Urothelium cell line (cell line): ENCODE measurements around the gene ASGR1.
"Not testable (repeated sequence)": the region's sequence is repeated elsewhere in the genome, so short reads cannot be mapped to it uniquely, and the experiment has no call there.

ENCODE experiments used
- DNase-seq: peaks from one replicate; pipeline ENCODE4 v3.0.0; 2011; ENCODE audit warnings: low spot score, mixed read lengths
- FAIRE-seq: peaks from 2 replicates; lab custom pipeline; 2011; peaks lifted over from hg19 to GRCh38; lab: Jason Lieb, UNC

The ASGR1 gene

DNA sequence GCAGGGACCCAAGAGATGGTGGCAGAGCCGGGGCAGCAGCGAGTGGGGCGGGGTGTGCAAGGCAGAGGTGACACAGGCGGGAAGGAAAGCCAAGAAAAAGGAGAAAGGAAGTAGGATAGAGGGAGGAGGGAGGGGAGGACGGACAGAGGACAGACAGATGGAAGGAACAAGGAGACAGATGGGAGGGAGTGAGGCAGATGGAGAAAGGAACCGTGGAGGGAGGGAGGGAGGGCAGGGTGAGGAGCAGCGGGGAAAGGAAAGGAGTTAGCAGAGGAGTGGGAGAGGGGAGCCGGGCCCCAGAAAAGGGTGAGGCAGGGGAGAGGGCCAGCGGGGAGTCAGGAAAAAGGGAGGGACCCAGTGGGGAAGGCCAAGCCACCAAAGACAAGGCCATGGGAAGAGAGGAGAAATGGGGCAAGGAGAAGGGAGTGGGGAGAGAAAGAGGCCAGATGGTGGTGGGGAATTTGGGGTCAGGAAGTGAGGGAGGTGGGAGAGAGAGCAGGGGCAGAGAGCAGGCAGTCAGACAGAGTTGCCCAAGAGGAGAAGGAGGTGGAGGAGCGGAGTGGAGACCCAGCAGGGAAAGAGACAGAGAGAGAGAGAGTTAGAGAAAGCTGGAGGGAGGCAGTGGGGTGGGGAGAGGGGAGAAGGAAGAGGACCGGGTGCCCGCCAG lies 13.2 kb upstream of the ASGR1 start:
- DNase-seq = no peak
- no peak for FAIRE-seq

- DNase-seq (peak; percentile 58), FAIRE-seq (no peak)
Measured at GRCh38 chr17:7191571-7192270, 12.6 kb upstream of the ASGR1 start.

GRCh38 chr17:7191069-7191468 lies 11.9 kb upstream of the ASGR1 start:
- DNase-seq (no peak), FAIRE-seq (no peak)

DNA sequence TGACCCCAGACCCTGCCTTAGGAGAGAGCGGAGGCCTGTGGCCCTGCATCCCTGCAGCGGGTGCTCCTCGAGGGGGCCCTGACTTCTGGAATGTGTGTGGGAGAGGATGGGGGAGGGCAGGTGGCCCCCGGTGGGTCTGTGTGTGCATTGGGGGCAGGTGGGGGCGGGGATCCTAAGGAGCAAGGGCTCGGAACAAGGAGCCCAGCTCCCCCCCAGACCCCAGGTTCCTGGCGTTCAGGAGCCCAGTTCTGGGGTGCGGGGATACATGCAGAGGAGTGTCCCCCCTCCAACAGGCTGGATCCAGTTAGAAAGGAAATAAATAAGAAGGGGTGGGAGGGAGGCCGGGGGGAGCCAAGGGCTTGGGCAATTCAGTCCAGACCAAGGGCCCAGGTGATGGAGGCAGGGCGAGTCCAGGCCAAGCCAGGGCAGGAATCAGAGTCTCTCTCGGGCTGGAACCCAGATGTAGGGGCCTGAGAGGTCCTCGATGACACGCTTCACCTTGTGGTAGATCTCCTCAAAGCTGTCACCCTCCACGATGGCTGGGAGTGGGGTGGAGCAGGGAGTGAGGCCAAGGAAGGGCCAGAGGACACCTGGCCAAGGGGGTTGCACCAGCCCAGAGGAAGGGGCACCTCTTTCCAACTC lies 11.2 kb upstream of the ASGR1 start:
- no peak for FAIRE-seq

DNA sequence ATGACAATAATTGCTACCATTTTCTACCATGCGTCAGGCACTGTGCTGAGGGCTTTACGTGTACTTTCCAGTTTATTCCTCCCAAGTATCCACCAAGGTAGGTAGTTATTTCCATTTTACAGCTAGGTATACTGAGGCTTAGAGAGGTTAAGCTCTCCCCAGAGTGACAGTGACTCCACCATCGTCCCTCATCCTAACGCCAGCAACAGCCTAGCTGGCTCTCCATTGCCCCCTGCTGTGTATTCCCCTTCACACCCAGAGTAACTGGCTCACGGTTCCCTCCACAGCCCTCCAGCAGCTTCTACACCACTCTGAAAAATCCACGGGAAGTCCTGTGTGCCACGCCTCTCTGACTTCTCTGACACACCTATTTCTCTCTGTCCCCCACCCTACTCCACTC lies 7.1 kb upstream of the ASGR1 start:
- FAIRE-seq = no peak
- DNase-seq = no peak

More for the DNA sequence above, 11.2 kb upstream of the ASGR1 start:
- DNase-seq = no peak

GRCh38 chr17:7184647-7185046 lies 5.5 kb upstream of the ASGR1 start:
- FAIRE-seq (no peak), DNase-seq (no peak)

DNA sequence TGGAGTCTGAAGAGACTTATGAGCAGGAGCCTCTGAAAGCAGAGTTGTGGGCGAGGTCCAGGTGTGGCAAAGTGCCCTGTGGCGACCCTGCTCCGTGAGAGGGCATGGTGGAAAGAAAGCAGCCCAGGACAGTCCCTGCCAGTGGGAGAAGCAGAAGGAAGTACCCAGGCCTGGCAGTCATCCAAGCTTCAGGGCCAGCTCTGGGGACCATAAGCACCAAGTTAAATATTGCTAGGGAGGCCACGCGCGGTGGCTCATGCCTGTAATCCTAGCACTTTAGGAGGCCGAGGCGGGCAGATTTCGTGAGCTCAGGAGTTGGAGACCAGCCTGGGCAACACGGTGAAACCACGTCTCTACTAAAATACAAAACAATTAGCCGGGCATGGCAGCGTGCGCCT lies 4.9 kb upstream of the ASGR1 start:
- no peak for FAIRE-seq

DNA sequence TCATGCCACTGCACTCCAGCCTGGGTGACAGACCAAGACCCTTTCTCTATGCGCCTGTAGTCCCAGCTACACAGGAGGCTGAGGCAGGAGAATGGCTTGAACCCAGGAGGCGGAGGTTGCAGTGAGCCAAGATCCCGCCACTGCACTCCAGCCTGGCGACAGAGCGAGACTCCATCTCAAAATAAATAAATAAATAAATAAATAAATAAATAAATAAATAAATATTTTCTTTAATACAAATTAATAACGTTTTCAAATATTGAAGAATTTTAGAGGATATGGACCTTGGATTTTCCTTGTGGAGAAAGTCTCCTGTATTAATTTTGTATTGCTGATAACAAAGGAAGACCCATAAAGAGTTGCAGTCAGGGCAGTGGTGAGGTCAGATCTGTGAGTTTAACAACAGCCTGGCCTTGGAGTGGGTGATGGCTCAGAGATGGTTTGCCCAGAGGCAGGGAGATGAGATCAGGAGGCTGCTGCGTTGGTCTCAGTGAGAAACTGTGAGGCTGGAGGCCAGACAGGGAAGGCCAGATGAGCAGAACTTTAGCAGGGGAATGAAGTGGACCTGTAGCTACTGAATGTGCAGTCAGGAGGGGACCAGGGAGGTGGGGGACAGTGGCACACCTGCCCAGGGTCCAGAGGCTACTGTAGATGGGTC lies 4.4 kb upstream of the ASGR1 start:
- FAIRE-seq (no peak), DNase-seq (no peak)

More for the DNA sequence above, 4.9 kb upstream of the ASGR1 start:
- DNase-seq = no peak

DNA sequence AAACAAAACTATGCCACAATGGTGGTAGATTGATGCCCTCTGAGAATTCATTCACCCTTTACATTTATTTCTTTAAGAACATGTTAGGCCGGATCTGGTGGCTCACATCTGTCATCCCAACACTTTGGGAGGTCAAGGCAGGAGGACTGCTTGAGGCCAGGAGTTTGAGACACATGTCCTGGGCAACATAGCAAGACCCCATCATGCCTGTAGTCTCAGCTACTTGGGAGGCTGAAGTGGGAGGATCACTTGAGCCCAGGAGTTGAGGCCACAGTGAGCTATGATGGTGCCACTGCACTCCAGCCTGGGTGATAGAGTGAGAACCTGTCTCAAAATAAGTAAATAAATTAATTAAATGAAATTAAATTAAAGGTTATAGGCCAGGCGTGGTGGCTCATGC lies 2.9 kb upstream of the ASGR1 start:
- not testable (repeated sequence) for FAIRE-seq, DNase-seq

DNA sequence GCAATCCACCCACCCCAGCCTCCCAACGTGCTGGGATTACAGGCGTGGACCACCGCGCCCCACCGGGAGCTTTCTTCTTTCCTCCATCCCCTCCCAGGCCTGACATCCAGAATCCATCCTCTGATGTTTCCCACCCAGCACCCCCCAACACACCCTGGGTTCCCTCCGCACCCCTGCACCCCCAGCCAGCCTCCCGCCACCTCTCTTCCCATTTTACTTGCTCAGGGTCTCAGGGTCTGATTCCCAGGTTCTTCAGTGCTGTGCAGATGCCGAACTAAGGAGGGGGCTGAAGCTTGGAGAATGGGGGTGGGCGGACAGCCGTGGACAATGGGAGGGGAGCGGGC lies 225 bp downstream of the ASGR1 start:
- DNase-seq (no peak), FAIRE-seq (no peak)

GRCh38 chr17:7177954-7178477 lies 1.2 kb downstream of the ASGR1 start:
- DNase-seq (peak; percentile 46), FAIRE-seq (no peak)

- DNase-seq (peak; percentile 82), FAIRE-seq (no peak)
Measured at GRCh38 chr17:7177191-7177953, 1.8 kb downstream of the ASGR1 start.

- no peak for DNase-seq
- no peak for FAIRE-seq
Measured at GRCh38 chr17:7176841-7177190, 2.4 kb downstream of the ASGR1 start.

GRCh38 chr17:7176107-7176840 lies 2.9 kb downstream of the ASGR1 start:
- DNase-seq (no peak), FAIRE-seq (peak; percentile 44)

GRCh38 chr17:7175330-7175733 lies 3.8 kb downstream of the ASGR1 start:
- DNase-seq (no peak), FAIRE-seq (no peak)

GRCh38 chr17:7174603-7175326 lies 4.4 kb downstream of the ASGR1 start:
- DNase-seq (no peak), FAIRE-seq (peak; percentile 97)

DNA sequence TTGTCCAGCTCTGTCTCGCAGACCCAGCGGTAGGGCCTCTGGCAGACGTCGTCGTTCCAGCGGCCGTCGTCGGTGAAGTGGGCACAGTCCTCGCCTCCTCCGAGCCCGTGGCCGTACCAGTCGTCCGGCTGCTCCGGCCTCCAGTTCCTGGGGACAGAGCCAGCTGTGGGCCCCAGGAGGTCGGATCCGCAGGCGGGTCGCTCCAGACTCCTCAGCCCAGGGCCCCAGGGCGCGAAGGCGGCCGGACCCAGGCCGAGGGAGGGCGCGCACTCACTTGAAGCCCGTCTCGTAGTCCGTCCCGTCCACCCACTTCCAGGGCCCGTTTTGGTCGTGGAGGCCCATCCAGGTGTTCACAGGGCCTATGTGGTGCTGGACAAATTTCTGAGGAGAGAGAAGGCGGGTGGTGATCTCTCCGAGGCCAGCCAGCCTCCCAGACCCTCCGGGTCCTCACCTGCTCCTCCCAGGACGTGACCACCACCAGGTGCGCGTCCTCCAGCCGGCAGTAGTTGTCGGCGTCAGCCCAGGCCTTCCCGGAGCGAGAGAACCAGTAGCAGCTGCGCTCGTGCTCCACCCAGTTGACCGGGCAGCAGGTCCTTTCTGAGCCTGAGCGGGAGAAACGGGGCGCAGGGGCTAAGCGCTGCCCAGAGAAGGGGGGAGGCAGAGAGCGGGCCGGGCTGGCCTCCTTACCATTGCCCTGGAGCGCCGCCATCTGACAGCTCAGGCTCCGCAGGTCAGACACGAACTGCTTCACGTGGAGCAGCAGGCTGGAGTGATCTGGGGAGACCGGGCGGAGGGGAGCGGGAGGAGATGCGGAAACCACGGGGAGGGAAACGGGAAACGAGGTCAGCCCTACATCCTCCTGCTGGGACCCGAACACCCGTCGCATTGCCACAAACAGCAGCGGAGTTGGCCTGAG lies 5.2 kb downstream of the ASGR1 start:
- DNase-seq = no peak
- no peak for FAIRE-seq

DNA sequence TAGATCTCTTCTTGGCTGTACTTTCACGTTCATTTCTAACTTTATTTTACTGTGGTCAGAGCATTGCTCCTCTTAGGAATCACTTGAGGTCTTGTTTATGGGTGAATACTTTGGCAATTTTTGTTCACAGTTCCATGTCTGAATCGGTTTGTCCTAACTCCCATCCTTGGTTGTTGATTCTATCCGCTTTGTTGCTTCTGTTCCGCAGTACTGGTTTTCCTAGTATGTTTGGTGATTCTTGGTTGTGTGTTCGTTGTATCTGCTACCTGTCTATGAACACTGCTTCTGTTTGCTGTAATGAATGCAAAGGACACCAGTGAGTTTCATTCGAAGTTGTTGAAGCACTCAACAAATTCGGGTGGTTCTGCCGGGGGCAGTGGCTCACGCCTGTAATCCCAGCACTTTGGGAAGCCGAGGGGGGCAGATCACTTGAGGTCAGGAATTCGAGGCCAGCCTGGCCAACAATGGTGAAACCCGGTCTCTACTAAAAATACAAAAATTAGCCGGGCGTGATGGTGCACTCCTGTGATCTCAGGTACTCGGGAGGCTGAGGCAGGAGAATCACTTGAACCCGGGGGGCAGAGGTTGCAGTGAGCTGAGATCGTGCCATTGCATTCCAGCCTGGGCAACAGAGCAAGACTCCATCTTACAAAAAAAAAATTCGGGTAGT lies 6.5 kb downstream of the ASGR1 start:
- not testable (repeated sequence) for FAIRE-seq

More for the DNA sequence above, 6.5 kb downstream of the ASGR1 start:
- not testable (repeated sequence) for DNase-seq
